GM18526 (cell line): ENCODE measurements around the gene ARHGEF4.

Experiments
- POLR2A ChIP-seq: IDR thresholded peaks from 3 replicates; pipeline ENCODE4 v1.6.1; 2011; ENCODE audit not compliant: insufficient read length; ENCODE audit errors: extremely low read depth

The ARHGEF4 gene

GRCh38 chr2:130837175-130837810 lies 579 bp downstream of the ARHGEF4 start:
- TF ChIP-seq POLR2A = no peak

- no peak for TF ChIP-seq POLR2A
Measured at GRCh38 chr2:130837811-130838565, 1.3 kb downstream of the ARHGEF4 start.

- TF ChIP-seq POLR2A = no peak
Measured at GRCh38 chr2:130839011-130839780, 2.5 kb downstream of the ARHGEF4 start.

GRCh38 chr2:130840506-130840905 lies 3.8 kb downstream of the ARHGEF4 start:
- no peak for TF ChIP-seq POLR2A

GRCh38 chr2:130841741-130842365 lies 5.1 kb downstream of the ARHGEF4 start:
- no peak for TF ChIP-seq POLR2A

GRCh38 chr2:130842770-130843169 lies 6.1 kb downstream of the ARHGEF4 start:
- TF ChIP-seq POLR2A = no peak

GRCh38 chr2:130843321-130843985 lies 6.7 kb downstream of the ARHGEF4 start:
- TF ChIP-seq POLR2A = no peak

- no peak for TF ChIP-seq POLR2A
Measured at GRCh38 chr2:130844161-130844560, 7.4 kb downstream of the ARHGEF4 start.

GRCh38 chr2:130845505-130846085 lies 8.9 kb downstream of the ARHGEF4 start:
- TF ChIP-seq POLR2A = no peak

- no peak for TF ChIP-seq POLR2A
Measured at GRCh38 chr2:130846233-130846632, 9.5 kb downstream of the ARHGEF4 start.

- TF ChIP-seq POLR2A = no peak
Measured at GRCh38 chr2:130846686-130847375, 10.1 kb downstream of the ARHGEF4 start.

GRCh38 chr2:130847776-130848525 lies 11.2 kb downstream of the ARHGEF4 start:
- TF ChIP-seq POLR2A = no peak

- no peak for TF ChIP-seq POLR2A
Measured at GRCh38 chr2:130848526-130849210, 12.0 kb downstream of the ARHGEF4 start.
